ENCODE measurements around the gene METTL14.

Gene METTL14

DNA sequence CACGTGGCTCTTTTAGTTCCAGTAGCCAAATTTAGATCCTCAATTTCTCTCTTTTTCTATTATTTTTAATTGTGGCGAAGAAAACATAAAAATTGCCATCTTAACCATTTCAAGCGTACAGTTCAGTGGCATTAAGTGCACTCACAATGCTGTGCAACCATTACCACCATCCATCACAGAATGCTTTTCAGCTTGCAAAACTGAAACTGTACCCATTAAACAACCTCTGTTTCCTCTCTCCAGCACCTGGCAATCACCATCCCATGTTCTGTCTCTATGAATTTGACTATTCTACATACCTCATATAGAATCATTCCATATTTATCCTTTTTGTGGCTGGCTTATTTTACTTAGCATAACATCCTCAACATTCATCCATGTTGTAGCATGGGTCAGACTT is 74.9 kb downstream of the METTL14 start:
- no peak for DNase-seq

DNA sequence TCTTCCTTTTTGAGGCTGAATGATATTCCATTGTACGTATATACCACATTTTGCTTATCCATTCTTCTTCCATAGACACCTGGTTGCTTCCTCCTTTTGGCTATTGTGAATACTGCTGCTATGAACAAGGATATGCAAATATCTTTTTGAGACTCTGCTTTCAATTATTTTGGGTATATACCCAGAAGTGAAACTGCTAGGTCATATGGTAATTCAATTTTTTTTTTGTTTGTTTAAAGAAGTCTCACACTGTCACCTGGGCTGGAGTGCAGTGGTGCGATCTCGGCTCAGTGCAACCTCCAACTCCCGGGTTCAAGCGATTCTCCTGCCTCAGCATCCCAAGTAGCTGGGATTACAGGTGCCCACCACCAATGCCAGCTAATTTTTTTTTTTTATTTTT is 75.3 kb downstream of the METTL14 start:
- no peak for DNase-seq

DNA sequence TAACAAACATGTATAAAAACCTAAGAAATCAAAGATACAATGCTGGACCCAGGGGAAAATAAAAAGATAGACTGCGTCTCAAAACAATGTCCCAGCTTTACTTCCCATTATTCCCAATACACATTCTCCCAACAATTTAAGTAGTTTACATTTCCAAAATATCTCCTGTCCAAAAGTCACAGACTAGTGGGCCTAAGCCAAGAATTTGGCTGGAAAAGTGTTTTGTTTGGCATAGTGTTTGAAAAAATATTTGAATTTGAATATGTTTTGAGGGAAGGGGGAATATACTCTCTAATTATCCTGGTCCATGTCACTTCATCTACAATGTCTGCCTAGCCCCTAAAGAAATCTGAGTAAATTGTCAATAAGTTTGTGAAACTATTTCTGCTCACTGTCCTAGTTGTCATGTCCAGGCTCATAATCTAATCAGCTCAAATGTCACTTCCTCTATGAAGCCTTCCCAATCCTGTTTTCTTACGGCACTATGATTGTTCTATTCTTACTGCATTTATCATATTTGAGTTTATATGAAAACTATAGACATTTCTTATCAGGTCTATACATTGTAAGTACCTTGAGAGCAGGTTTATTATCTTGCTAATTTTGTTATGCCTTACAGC is 76.3 kb downstream of the METTL14 start:
- no peak for DNase-seq

DNA sequence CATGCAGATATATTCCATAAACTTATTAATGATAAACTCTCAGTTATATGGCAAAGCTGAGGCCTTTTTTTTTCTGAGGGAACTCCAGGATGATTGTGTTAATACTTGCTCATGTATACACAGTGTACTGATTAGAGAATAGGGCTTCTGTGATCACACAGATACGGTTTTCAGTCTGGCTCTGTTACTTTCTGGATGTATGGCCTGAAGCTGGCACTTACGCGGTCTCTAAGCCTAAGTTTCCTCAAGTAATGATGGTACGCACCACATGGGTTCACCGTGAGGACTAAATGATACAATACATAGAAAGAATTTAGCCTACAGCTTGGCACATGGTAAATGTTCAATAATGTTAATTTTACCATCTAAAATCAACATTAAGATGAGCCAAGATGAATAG is 77.0 kb downstream of the METTL14 start:
- no peak for DNase-seq

DNA sequence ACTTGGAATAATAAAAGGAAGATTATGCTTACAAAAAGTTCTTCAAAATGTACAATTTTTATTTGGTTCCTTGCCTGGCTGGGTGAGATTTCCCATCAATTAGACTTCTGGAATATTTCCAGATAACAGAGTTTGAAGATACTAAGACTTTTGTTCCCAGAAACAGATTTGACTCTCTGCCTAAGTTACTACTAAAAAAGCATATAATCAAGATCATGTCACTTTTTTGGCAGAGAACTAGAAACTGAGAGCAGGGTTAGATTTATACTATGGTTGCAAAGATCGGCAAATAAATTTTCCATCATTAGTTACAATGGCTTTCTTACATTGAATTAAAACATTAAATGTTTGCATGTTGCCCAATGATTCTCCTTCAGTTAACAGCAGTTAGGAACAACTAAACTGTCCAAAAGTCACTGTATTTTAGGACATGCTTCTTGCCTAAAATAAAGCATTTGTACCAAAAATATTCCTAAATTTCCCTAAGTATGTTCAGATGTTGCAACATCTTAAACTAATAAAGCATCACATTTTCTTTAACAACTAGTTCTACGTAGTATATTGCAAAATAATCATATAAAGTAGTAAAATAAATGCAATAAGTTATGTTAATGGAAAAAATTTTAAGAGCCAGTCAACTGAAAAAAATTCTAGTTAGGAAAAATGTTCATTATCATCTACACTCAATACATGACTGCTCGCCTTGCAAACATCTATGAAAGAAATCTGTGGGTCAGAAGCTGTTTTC is 77.7 kb downstream of the METTL14 start:
- DNase-seq = no peak

Data from activated CD4-positive, alpha-beta T cell treated with anti-CD3 and anti-CD28 coated beads, Interleukin-2, amount 50 U/mL, for 1 hour (primary cell).